ENCODE data around the gene SLC10A6.

SLC10A6 gene

GRCh38 chr4:86835677-86836076, 13.5 kb downstream of the SLC10A6 start:
- no peaks in the 10 kb centered on the region for H3K9me3 ChIP-seq (ENCODE audit: insufficient read depth, low read length)
- no peaks in the 10 kb centered on the region for H3K27me3 ChIP-seq (ENCODE audit: low read length)
- H3K27ac ChIP-seq (ENCODE audit: low read depth, low read length) = no peak overlapping the region
- no peaks in the 10 kb centered on the region for H4K20me1 ChIP-seq (ENCODE audit: low read depth, low read length)
- H3K36me3 ChIP-seq (ENCODE audit: low read length) = no peaks in the 10 kb centered on the region
- no peaks in the 10 kb centered on the region for H3K9me2 ChIP-seq (replicated peaks; ENCODE audit: insufficient read depth, low read length)
- H3K4me3 ChIP-seq (ENCODE audit: insufficient read depth, low read length, poor library complexity, severe bottlenecking) = no peak overlapping the region
- H3K9ac ChIP-seq (ENCODE audit: low read length) = no peak overlapping the region
- no peak overlapping the region for H2AFZ ChIP-seq (ENCODE audit: low read depth, low read length, severe bottlenecking)
- H3F3A ChIP-seq (ENCODE audit: insufficient read depth) = no peaks in the 10 kb centered on the region
- H3K4me2 ChIP-seq (ENCODE audit: low read depth, low read length, poor library complexity, severe bottlenecking) = no peak overlapping the region
- no peaks in the 10 kb centered on the region for H3K79me2 ChIP-seq (ENCODE audit: insufficient read depth, low read length)
- TF ChIP-seq CTCF (IDR thresholded peaks at IDR 0.05; ENCODE audit: insufficient read depth, low read length, poor library complexity, severe bottlenecking) (no peak), EZH2phosphoT487 (conservative IDR thresholded peaks at IDR 0.05; ENCODE audit: low read length) (no peak)

GRCh38 chr4:86834901-86835300, 14.3 kb downstream of the SLC10A6 start:
- Histone ChIP-seq H3F3A (ENCODE audit: insufficient read depth) (no peaks in the 10 kb centered on the region), H3K36me3 (ENCODE audit: low read length) (no peaks in the 10 kb centered on the region), H3K9me3 (ENCODE audit: insufficient read depth, low read length) (no peaks in the 10 kb centered on the region), H2AFZ (ENCODE audit: low read depth, low read length, severe bottlenecking) (no peak overlapping the region), H4K20me1 (ENCODE audit: low read depth, low read length) (no peaks in the 10 kb centered on the region), H3K27ac (ENCODE audit: low read depth, low read length) (no peak overlapping the region), H3K79me2 (ENCODE audit: insufficient read depth, low read length) (no peaks in the 10 kb centered on the region), H3K9ac (ENCODE audit: low read length) (no peak overlapping the region), H3K9me2 (replicated peaks; ENCODE audit: insufficient read depth, low read length) (no peaks in the 10 kb centered on the region), H3K27me3 (ENCODE audit: low read length) (no peaks in the 10 kb centered on the region), H3K4me2 (ENCODE audit: low read depth, low read length, poor library complexity, severe bottlenecking) (no peak overlapping the region), H3K4me3 (ENCODE audit: insufficient read depth, low read length, poor library complexity, severe bottlenecking) (no peak overlapping the region)
- no peak for TF ChIP-seq CTCF (IDR thresholded peaks at IDR 0.05; ENCODE audit: insufficient read depth, low read length, poor library complexity, severe bottlenecking)
- TF ChIP-seq EZH2phosphoT487 (conservative IDR thresholded peaks at IDR 0.05; ENCODE audit: low read length) = no peak

- H3K79me2 ChIP-seq (ENCODE audit: insufficient read depth, low read length) = no peaks in the 10 kb centered on the region
- H3K4me2 ChIP-seq (ENCODE audit: low read depth, low read length, poor library complexity, severe bottlenecking) = no peak overlapping the region
- H3K9ac ChIP-seq (ENCODE audit: low read length) = no peak overlapping the region
- no peaks in the 10 kb centered on the region for H3K27me3 ChIP-seq (ENCODE audit: low read length)
- no peaks in the 10 kb centered on the region for H3K36me3 ChIP-seq (ENCODE audit: low read length)
- H3K27ac ChIP-seq (ENCODE audit: low read depth, low read length) = no peak overlapping the region
- H4K20me1 ChIP-seq (ENCODE audit: low read depth, low read length) = no peaks in the 10 kb centered on the region
- no peaks in the 10 kb centered on the region for H3K9me2 ChIP-seq (replicated peaks; ENCODE audit: insufficient read depth, low read length)
- H3F3A ChIP-seq (ENCODE audit: insufficient read depth) = no peaks in the 10 kb centered on the region
- H3K9me3 ChIP-seq (ENCODE audit: insufficient read depth, low read length) = no peaks in the 10 kb centered on the region
- no peak overlapping the region for H2AFZ ChIP-seq (ENCODE audit: low read depth, low read length, severe bottlenecking)
- no peak overlapping the region for H3K4me3 ChIP-seq (ENCODE audit: insufficient read depth, low read length, poor library complexity, severe bottlenecking)
- TF ChIP-seq CTCF (IDR thresholded peaks at IDR 0.05; ENCODE audit: insufficient read depth, low read length, poor library complexity, severe bottlenecking) (no peak), EZH2phosphoT487 (conservative IDR thresholded peaks at IDR 0.05; ENCODE audit: low read length) (no peak)
These were observed 15.6 kb downstream of the SLC10A6 start for GRCh38 chr4:86833615-86834014.
